ENCODE data around the gene GPR25. TPM values are rescaled to one million over a fixed set of nuclear protein-coding genes. Genes with fewer than 3 reads are reported as not detected.

GPR25 gene
- total and polyA plus RNA-seq, 10 of the 15 experiments (the other 5 are each of a cell fraction or from before 2014, with no cell fraction given), result not detected

DNA sequence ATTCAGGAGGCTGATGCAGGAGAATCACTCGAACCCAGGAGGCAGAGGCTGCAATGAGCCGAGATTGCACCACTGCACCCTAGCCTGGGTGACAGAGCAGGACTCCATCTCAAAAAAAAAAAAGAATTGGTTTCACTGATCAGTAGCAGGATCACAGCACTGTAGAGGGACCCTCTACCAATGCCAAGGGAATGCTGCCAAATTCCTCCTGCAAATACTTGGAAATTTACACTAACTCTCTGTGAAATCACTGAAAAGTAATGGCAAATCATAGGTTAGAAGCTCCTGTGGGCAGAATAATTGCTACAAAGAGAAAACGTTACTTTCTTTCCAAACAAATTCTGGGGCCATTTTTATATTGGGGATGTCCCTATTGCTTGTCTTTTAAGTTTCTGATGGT lies 6.7 kb upstream of the GPR25 start:
- DNase-seq (ENCODE audit: low read depth, low spot score) (no peak), ATAC-seq (no peak), FAIRE-seq (no peak)
- Histone ChIP-seq H3K4me3 (no peak overlapping the region), H2AFZ (ENCODE audit: control insufficient read depth, low read depth, low read length) (no peak overlapping the region), H4K20me1 (ENCODE audit: control insufficient read depth, insufficient read depth) (no peaks in the 10 kb centered on the region), H3K4me1 (ENCODE audit: control insufficient read depth, insufficient read depth, low read length) (peaks cover 71% of the 10 kb centered on the region), H3K4me2 (ENCODE audit: control insufficient read depth, insufficient read depth) (peak overlapping the region; percentile 90), H3K79me2 (ENCODE audit: control insufficient read depth, insufficient read depth, low read length) (no peaks in the 10 kb centered on the region), H3K9me3 (replicated peaks; ENCODE audit: control insufficient read depth, insufficient read depth, low read length) (no peaks in the 10 kb centered on the region), H3K27me3 (replicated peaks in 1 of 2; ENCODE audit: control insufficient read depth in 2 of 2, insufficient read depth in 2 of 2, low read length in 1 of 2) (no peaks in the 10 kb centered on the region), H3K36me3 (ENCODE audit: control insufficient read depth in 2 of 2, insufficient read depth in 2 of 2, low read length in 1 of 2) (no peaks in the 10 kb centered on the region), H3K27ac (ENCODE audit: control insufficient read depth, insufficient read depth) (peak overlapping the region; percentile 38), H3K9ac (ENCODE audit: control insufficient read depth, insufficient read depth, low read length) (no peak overlapping the region)
- in situ Hi-C loops (cut with MboI), result no loop called here
- no TSS peak for BruUV-seq (replicated peaks)
- WGBS (ENCODE audit: insufficient coverage, insufficient replicate concordance, low lambda C conversion rate, missing lambda C conversion rate), result 58% methylated on average over 3 of the region's 3 CpGs
- intact Hi-C loops (cut with micrococcal nuclease; ENCODE audit: unreplicated experiment), result loop anchor here (1.0 to 5.0 kb wide), 5 partner anchors 15 to 241 kb away; no protein-coding TSS in a partner anchor
- SMC1A ChIA-PET (ENCODE audit: uncharacterized antibody, unreplicated experiment), result interaction anchor here (0.6 to 16.6 kb wide), 20 partner anchors 9 to 244 kb away, joined by 3 to 208 read pairs (median 6); partner anchors contain the start of genes INAVA and KIF21B
- CTCF ChIA-PET, result interaction anchor here (0.5 to 7.7 kb wide), 10 partner anchors 13 to 243 kb away, joined by 3 to 78 read pairs (median 8); no protein-coding TSS in a partner anchor
- POLR2A ChIA-PET, result interaction anchor here (0.5 to 4.8 kb wide), 13 partner anchors 11 to 537 kb away, joined by 3 to 62 read pairs (median 5); no protein-coding TSS in a partner anchor
- RAD21 ChIA-PET (ENCODE audit: unreplicated experiment), result interaction anchor here (0.8 to 7.2 kb wide), 19 partner anchors 8 to 307 kb away, joined by 3 to 125 read pairs (median 7); no protein-coding TSS in a partner anchor
- no peak for TF ChIP-seq TCF3 (IDR thresholded peaks at IDR 0.05; ENCODE audit: borderline replicate concordance, insufficient read depth, low read depth, low read length)

GRCh38 chr1:200866521-200866920 lies 6.3 kb upstream of the GPR25 start:
- H3K79me2 ChIP-seq (ENCODE audit: control insufficient read depth, insufficient read depth, low read length), result no peaks in the 10 kb centered on the region
- DNase-seq (ENCODE audit: low read depth, low spot score), result peak; percentile 98
- H3K9me3 ChIP-seq (replicated peaks; ENCODE audit: control insufficient read depth, insufficient read depth, low read length), result no peaks in the 10 kb centered on the region
- ChIA-PET CTCF (interaction anchor here (0.5 to 7.7 kb wide), 10 partner anchors 13 to 244 kb away, joined by 3 to 78 read pairs (median 8); no protein-coding TSS in a partner anchor), SMC1A (ENCODE audit: uncharacterized antibody, unreplicated experiment) (interaction anchor here (0.6 to 16.6 kb wide), 20 partner anchors 9 to 244 kb away, joined by 3 to 208 read pairs (median 7); partner anchors contain the start of genes INAVA and KIF21B), RAD21 (ENCODE audit: unreplicated experiment) (interaction anchor here (0.8 to 7.2 kb wide), 18 partner anchors 9 to 307 kb away, joined by 3 to 125 read pairs (median 6); no protein-coding TSS in a partner anchor), POLR2A (interaction anchor here (0.5 to 4.8 kb wide), 14 partner anchors 9 to 245 kb away, joined by 3 to 62 read pairs (median 4); no protein-coding TSS in a partner anchor)
- peak; percentile 89 for FAIRE-seq
- no peaks in the 10 kb centered on the region for H3K27me3 ChIP-seq (replicated peaks in 1 of 2; ENCODE audit: control insufficient read depth in 2 of 2, insufficient read depth in 2 of 2, low read length in 1 of 2)
- H3K4me1 ChIP-seq (ENCODE audit: control insufficient read depth, insufficient read depth, low read length), result peaks cover 71% of the 10 kb centered on the region
- H4K20me1 ChIP-seq (ENCODE audit: control insufficient read depth, insufficient read depth), result no peaks in the 10 kb centered on the region
- peak overlapping the region; percentile 90 for H3K4me2 ChIP-seq (ENCODE audit: control insufficient read depth, insufficient read depth)
- H2AFZ ChIP-seq (ENCODE audit: control insufficient read depth, low read depth, low read length), result no peak overlapping the region
- H3K4me3 ChIP-seq, result no peak overlapping the region
- BruUV-seq (replicated peaks), result no TSS peak
- H3K27ac ChIP-seq (ENCODE audit: control insufficient read depth, insufficient read depth), result peak overlapping the region; percentile 71
- intact Hi-C loops (cut with micrococcal nuclease; ENCODE audit: unreplicated experiment), result loop anchor here (1.0 to 5.0 kb wide), 5 partner anchors 14 to 242 kb away; no protein-coding TSS in a partner anchor
- no peaks in the 10 kb centered on the region for H3K36me3 ChIP-seq (ENCODE audit: control insufficient read depth in 2 of 2, insufficient read depth in 2 of 2, low read length in 1 of 2)
- WGBS (ENCODE audit: insufficient coverage, insufficient replicate concordance, low lambda C conversion rate, missing lambda C conversion rate), result 1% methylated on average over 5 of the region's 5 CpGs
- peak; percentile 74 for ATAC-seq
- in situ Hi-C loops (cut with MboI), result no loop called here
- no peak overlapping the region for H3K9ac ChIP-seq (ENCODE audit: control insufficient read depth, insufficient read depth, low read length)
- TF ChIP-seq CREM (IDR thresholded peaks at IDR 0.05; ENCODE audit: low read depth), result peak; percentile 89; the same call in 1 of the 2 replicates
- TF ChIP-seq RB1 (IDR thresholded peaks at IDR 0.05; ENCODE audit: borderline replicate concordance), result no peak
- no peak for TF ChIP-seq KDM1A (IDR thresholded peaks at IDR 0.05; ENCODE audit: borderline replicate concordance)
- peak; percentile 81 for TF ChIP-seq NR2F1 (conservative IDR thresholded peaks at IDR 0.05)
- peak; percentile 97 for TF ChIP-seq NFIC (IDR thresholded peaks at IDR 0.05; ENCODE audit: low read depth, low read length)
- peak; percentile 98 for TF ChIP-seq RUNX3 (IDR thresholded peaks at IDR 0.05; ENCODE audit: low read length)
- peak; percentile 90 for TF ChIP-seq MEF2A (IDR thresholded peaks at IDR 0.05; ENCODE audit: insufficient read depth, low read depth, low read length)
- TF ChIP-seq ATF7 (IDR thresholded peaks at IDR 0.05; ENCODE audit: low read depth), result peak; percentile 89
- peak; percentile 99 for TF ChIP-seq IRF4 (IDR thresholded peaks at IDR 0.05; ENCODE audit: low read depth, low read length)
- TF ChIP-seq CREB1 (IDR thresholded peaks at IDR 0.05; ENCODE audit: low read depth), result peak; percentile 85
- peak in 1 of 2 experiments; percentile 66; a peak in 1 of 4 replicates for TF ChIP-seq CEBPB (IDR thresholded peaks at IDR 0.05; ENCODE audit: borderline replicate concordance in 1 of 2, low read depth in 2 of 2, low read length in 2 of 2)
- peak; percentile 91; the same call in 1 of the 2 replicates for TF ChIP-seq CBFB (IDR thresholded peaks at IDR 0.05; ENCODE audit: low read depth)
- no peak for TF ChIP-seq ZNF622 (IDR thresholded peaks at IDR 0.05)
- peak; percentile 90 for TF ChIP-seq ZNF24 (IDR thresholded peaks at IDR 0.05)
- TF ChIP-seq MYB (IDR thresholded peaks at IDR 0.05; ENCODE audit: borderline replicate concordance, low read depth, low read length), result 0 out of 2 replicates have a peak, but pooled peaks have one; percentile 30
- TF ChIP-seq TBL1XR1 (IDR thresholded peaks at IDR 0.05; ENCODE audit: low read depth, low read length), result peak; percentile 97
- TF ChIP-seq ZBED1 (IDR thresholded peaks at IDR 0.05; ENCODE audit: borderline replicate concordance), result peak; percentile 93
- peak in 1 of 2 experiments; percentile 80; a peak in 2 of 4 replicates for TF ChIP-seq SRF (IDR thresholded peaks at IDR 0.05; ENCODE audit: low read depth in 2 of 2, low read length in 2 of 2)
- TF ChIP-seq JUNB (IDR thresholded peaks at IDR 0.05), result peak; percentile 97
